ENCODE measurements around the gene PCDHB15.

The PCDHB15 gene

DNA sequence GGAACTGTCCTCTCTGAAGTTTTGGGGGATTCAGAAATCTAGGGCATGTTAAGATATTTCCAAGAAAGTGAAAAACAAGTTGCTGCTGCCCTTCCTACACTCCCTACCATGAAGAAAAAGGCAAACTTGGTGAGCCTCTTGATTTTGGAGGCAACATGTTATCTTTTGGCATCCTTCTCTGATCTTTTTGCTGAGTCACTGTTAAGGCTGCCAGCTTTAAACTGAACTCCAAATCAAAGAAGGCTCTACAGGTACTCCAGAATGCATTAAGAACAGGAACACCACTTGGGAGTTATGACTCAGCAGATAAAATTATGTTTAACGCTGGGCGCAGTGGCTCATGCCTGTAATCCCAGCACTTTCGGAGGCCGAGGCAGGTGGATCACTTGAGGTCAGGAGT lies 24.0 kb downstream of the PCDHB15 start:
- ChIA-PET CTCF (no interaction called here), POLR2A (no interaction called here)
- DNase-seq (ENCODE audit: extremely low spot score): no peak
- no peak for TF ChIP-seq ZNF384 (IDR thresholded peaks at IDR 0.05)
- TF ChIP-seq ELF4 (IDR thresholded peaks at IDR 0.05): no peak
- no peak for TF ChIP-seq SUZ12 (IDR thresholded peaks at IDR 0.05)
- TF ChIP-seq, protein P1, sequence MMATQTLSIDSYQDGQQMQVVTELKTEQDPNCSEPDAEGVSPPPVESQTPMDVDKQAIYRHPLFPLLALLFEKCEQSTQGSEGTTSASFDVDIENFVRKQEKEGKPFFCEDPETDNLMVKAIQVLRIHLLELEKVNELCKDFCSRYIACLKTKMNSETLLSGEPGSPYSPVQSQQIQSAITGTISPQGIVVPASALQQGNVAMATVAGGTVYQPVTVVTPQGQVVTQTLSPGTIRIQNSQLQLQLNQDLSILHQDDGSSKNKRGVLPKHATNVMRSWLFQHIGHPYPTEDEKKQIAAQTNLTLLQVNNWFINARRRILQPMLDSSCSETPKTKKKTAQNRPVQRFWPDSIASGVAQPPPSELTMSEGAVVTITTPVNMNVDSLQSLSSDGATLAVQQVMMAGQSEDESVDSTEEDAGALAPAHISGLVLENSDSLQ (IDR thresholded peaks at IDR 0.05): no peak
- no peak for TF ChIP-seq CTBP1 (IDR thresholded peaks at IDR 0.05; ENCODE audit: borderline replicate concordance)

DNA sequence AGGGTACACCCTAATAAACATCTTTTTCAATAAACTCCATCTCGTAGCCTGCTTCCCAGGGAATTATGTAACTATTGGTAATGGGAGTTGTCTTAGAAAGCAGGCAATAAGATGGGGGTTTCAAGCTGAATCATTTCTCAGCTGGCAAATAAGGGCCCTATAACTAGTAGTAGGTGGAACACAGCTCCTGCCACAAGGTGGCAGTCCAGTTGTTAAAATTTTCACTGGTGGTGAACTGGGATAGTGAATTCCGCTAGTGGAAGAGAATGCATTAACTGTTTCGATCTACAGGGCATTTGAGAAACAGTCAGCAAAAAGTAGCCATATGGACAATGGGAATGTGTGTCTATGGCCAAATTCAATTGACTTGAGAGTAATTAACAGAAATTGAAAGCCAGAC lies 27.7 kb downstream of the PCDHB15 start:
- POLR2A ChIA-PET: no interaction called here
- no peak for DNase-seq (ENCODE audit: extremely low spot score)
- no peak for TF ChIP-seq FOXA1 (IDR thresholded peaks at IDR 0.05)
- CTCF ChIA-PET: no interaction called here

DNA sequence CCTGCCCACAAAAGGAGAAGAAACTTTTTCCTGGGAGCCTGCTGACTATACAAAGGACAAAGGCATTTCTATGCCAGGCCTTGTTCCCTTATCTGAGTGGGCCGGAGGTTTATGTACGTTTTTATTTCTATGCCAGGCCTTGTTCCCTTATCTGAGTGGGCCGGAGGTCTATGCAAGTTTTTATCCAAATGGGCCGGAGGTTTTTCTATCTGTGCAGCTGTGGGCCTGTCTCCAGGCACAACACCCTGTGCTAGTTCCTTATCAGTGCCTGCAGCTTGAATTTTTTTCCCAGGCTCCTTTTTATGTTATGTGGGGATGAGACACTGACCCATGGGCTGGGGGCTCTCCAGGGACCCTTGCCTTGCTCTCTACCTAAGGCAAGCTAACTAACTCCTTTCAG lies 53.2 kb downstream of the PCDHB15 start:
- DNase-seq (ENCODE audit: extremely low spot score): no peak
- ChIA-PET CTCF (no interaction called here), POLR2A (interaction anchor here (1.0 kb wide), 1 partner anchor 22 kb away, joined by 4 read pairs; the partner anchor contains the start of gene TAF7)
- TF ChIP-seq TARDBP (IDR thresholded peaks at IDR 0.05) (no peak), ZNF384 (IDR thresholded peaks at IDR 0.05) (no peak), NFRKB (IDR thresholded peaks at IDR 0.05) (no peak), FOXK2 (IDR thresholded peaks at IDR 0.05) (no peak), BHLHE40 (IDR thresholded peaks at IDR 0.05; ENCODE audit: borderline replicate concordance) (no peak), FOXM1 (IDR thresholded peaks at IDR 0.05; ENCODE audit: borderline replicate concordance) (no peak), L3MBTL2 (conservative IDR thresholded peaks at IDR 0.05) (no peak), FOXA1 (IDR thresholded peaks at IDR 0.05) (no peak), SUZ12 (IDR thresholded peaks at IDR 0.05) (no peak), SP1 (IDR thresholded peaks at IDR 0.05) (no peak), HDGF (IDR thresholded peaks at IDR 0.05; ENCODE audit: borderline replicate concordance) (no peak), ARNT (IDR thresholded peaks at IDR 0.05) (no peak), ELF4 (IDR thresholded peaks at IDR 0.05) (no peak), LEF1 (IDR thresholded peaks at IDR 0.05; ENCODE audit: borderline replicate concordance) (no peak), CTBP1 (IDR thresholded peaks at IDR 0.05; ENCODE audit: borderline replicate concordance) (no peak)
- TF ChIP-seq, protein P1 (IDR thresholded peaks at IDR 0.05): no peak

Data from HEK293T (cell line).